Tibial artery (tissue), 4 donors: Measurements from ENCODE around the gene MS4A12.
"Not testable (repeated sequence)": the region's sequence is repeated elsewhere in the genome, so short reads cannot be mapped to it uniquely, and the experiment has no call there.

Experiments used
- DNase-seq, 2 donors: peaks; one replicate each; pipeline ENCODE4 v3.0.0-alpha.2; 2019
- H3K27ac ChIP-seq, 2 donors: fragments of 200-600 bp; sonication (generic) in 1 of 2; 1 replicate in 1 of 2; 2 replicates in 1 of 2; pipeline ENCODE4 v1.5.1; 2018 to 2019; ENCODE audit warnings: mild to moderate bottlenecking in 1 of 2
- H3K27me3 ChIP-seq, 2 donors: fragments of 200-600 bp; sonication (generic) in 1 of 2; one replicate each; pipeline versions ENCODE4 v1.5.1 to v1.6.0; 2016 to 2019
- H3K36me3 ChIP-seq, 3 donors: fragments of 200-600 bp; sonication (generic) in 2 of 3; one replicate each; pipeline ENCODE4 v1.5.1; 2016 to 2019; ENCODE audit warnings: mild to moderate bottlenecking in 2 of 3
- H3K4me1 ChIP-seq, 4 donors: fragments of 200-600 bp; sonication (generic) in 2 of 4; 1 replicate in 3 of 4; 2 replicates in 1 of 4; pipeline ENCODE4 v1.5.1; 2016 to 2019
- H3K4me3 ChIP-seq, 2 donors: fragments of 200-600 bp; sonication (generic) in 1 of 2; 1 replicate in 1 of 2; 2 replicates in 1 of 2; pipeline ENCODE4 v1.5.1; 2018 to 2019; ENCODE audit warnings: mild to moderate bottlenecking in 2 of 2
- H3K9me3 ChIP-seq, 3 donors: fragments of 200-600 bp; sonication (generic) in 1 of 3; one replicate each; pipeline ENCODE4 v1.5.1; 2016 to 2019
- intact Hi-C: fragments of 100-400 bp; cut with DNase I; formaldehyde crosslinking; loops from one replicate; pipeline ENCODE4 v1.15.0; 2023; ENCODE audit warnings: low total_unique reads
- TF ChIP-seq, protein P1 (sequence below), 2 experiments: fragments of 200-600 bp in 1 of 2; fragments of 450-650 bp in 1 of 2; IDR thresholded peaks; one replicate each; pipeline ENCODE4 v1.5.1; 2017 to 2019; ENCODE audit warnings: antibody characterized with exemption in 2 of 2, mild to moderate bottlenecking in 1 of 2, moderate library complexity in 1 of 2

The MS4A12 gene

DNA sequence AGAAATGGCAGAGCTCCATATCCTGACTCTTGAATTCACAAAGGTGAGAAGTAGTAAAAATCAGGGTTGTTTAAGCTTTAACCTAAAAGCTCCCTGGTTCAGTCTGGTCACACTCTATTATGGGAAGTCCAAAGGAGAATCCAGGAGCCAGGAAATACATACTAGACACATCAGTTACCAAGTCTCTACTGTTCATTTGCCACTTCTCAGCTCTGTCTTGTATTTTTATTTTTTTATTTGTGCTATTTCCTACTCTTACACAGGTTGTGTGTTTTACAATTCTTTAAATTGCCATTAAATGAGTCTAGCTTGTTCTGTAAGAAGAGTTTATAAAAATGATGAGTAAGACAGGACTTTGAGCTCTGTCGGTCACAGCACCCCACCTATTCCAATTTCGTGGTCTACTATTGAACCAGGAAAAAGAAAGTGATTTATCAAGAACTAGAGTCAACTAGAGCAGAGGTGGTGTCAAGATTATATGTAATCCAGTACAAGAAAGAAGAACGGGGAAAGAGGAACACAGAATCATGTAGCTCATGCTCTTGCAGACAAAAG is 9.7 kb downstream of the MS4A12 start:
- Histone ChIP-seq H3K27me3 (no peaks in the 10 kb centered on the region), H3K36me3 (no peaks in the 10 kb centered on the region), H3K4me3 (no peak overlapping the region), H3K9me3 (no peaks in the 10 kb centered on the region), H3K4me1 (no peaks in the 10 kb centered on the region), H3K27ac (no peak overlapping the region)
- TF ChIP-seq, protein P1, sequence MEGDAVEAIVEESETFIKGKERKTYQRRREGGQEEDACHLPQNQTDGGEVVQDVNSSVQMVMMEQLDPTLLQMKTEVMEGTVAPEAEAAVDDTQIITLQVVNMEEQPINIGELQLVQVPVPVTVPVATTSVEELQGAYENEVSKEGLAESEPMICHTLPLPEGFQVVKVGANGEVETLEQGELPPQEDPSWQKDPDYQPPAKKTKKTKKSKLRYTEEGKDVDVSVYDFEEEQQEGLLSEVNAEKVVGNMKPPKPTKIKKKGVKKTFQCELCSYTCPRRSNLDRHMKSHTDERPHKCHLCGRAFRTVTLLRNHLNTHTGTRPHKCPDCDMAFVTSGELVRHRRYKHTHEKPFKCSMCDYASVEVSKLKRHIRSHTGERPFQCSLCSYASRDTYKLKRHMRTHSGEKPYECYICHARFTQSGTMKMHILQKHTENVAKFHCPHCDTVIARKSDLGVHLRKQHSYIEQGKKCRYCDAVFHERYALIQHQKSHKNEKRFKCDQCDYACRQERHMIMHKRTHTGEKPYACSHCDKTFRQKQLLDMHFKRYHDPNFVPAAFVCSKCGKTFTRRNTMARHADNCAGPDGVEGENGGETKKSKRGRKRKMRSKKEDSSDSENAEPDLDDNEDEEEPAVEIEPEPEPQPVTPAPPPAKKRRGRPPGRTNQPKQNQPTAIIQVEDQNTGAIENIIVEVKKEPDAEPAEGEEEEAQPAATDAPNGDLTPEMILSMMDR (IDR thresholded peaks at IDR 0.05), result no peak
- intact Hi-C loops, result no loop called here
- DNase-seq, result no peak

DNA sequence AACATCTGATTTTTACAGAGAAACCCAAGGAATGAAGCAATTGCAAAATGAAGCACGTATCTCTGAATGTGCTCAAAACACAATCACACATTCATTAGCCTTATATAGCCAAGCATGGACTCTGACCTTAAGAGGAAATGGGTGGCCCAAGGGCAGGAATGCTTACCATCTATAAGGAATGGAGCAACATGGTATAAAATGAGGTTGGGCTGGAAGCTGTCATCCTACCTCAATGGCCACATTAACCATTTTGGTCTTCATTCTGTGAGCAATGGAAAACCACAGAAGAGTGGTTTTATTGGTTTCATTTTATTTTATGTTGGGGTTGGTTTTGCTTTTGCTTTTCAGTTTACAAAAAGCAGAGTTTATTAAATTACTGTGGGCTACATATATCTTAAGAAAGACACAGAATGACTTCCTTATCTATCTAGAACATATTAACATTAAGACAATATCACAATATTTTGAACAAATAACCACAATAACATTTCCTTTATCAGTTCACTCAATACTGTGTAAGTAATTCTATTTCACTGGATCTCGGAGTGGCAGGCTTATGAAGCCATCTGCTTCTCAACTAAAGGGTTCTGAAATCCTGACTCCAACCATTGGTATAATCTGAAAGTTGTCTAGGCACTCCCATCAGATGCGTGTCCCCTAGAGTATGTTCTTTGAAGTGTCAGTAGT is 11.8 kb downstream of the MS4A12 start:
- TF ChIP-seq, protein P1 (IDR thresholded peaks at IDR 0.05), result no peak
- H3K27ac ChIP-seq, result no peak overlapping the region
- no peak overlapping the region for H3K4me3 ChIP-seq
- H3K36me3 ChIP-seq, result no peaks in the 10 kb centered on the region
- intact Hi-C loops, result no loop called here
- H3K4me1 ChIP-seq, result no peaks in the 10 kb centered on the region
- no peaks in the 10 kb centered on the region for H3K9me3 ChIP-seq
- no peak for DNase-seq
- H3K27me3 ChIP-seq, result no peaks in the 10 kb centered on the region

DNA sequence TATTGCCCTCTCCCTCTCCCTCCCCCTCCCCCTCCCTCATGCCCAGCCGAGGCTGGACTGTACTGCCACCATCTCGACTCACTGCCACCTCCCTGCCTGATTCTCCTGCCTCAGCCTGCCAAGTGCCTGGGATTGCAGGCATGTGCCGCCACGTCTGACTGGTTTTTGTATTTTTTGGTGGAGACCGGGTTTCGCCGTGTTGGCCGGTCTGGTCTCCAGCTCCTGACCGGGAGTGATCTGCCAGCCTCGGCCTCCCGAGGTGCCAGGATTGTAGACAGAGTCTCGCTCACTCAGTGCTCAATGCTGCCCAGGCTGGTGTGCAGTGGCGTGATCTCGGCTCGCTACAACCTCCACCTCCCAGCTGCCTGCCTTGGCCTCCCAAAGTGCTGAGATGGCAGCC is 17.0 kb downstream of the MS4A12 start:
- intact Hi-C loops, H3K27ac ChIP-seq, H3K27me3 ChIP-seq, DNase-seq, H3K36me3 ChIP-seq, H3K4me1 ChIP-seq, H3K4me3 ChIP-seq, H3K9me3 ChIP-seq: not testable (repeated sequence)

DNA sequence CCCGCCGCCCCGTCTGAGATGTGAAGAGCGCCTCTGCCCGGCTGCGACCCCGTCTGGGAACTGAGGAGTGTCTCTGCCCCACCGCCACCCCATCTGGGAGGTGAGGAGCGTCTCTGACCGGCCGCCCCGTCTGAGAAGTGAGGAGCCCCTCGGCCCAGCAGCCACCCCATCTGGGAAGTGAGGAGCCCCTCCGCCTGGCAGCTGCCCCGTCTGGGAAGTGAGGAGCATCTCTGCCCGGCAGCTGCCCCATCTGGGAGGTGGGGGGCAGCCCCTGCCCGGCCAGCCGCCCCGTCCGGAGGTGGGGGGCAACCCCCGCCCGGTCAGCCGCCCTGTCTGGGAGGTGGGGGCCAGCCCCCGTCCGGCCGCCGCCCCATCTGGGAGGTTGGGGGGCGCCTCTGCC is 17.6 kb downstream of the MS4A12 start:
- H3K4me1 ChIP-seq, H3K9me3 ChIP-seq, DNase-seq, H3K27me3 ChIP-seq, intact Hi-C loops, H3K4me3 ChIP-seq, H3K36me3 ChIP-seq, H3K27ac ChIP-seq: not testable (repeated sequence)

DNA sequence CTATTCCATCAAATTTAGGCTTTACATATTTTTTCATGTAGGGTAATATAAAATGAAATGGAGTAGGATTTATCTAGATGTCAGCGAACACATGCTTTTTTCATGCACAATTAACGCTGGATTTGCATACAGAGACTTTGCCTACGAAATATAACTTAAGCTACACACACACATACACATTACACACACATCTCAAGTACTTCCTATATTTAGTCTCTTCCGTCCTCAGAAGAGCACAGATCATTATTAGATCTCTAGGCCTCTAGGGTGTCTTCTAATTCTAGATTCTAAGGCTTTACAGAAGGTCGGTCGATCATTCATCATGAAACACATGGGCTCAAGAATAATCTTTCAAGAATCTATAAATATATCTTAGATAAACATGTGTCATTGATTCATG is 18.8 kb downstream of the MS4A12 start:
- no peaks in the 10 kb centered on the region for H3K4me1 ChIP-seq
- TF ChIP-seq, protein P1 (IDR thresholded peaks at IDR 0.05), result no peak
- H3K36me3 ChIP-seq, result no peaks in the 10 kb centered on the region
- no peaks in the 10 kb centered on the region for H3K9me3 ChIP-seq
- no peak overlapping the region for H3K4me3 ChIP-seq
- DNase-seq, result no peak
- intact Hi-C loops, result no loop called here
- no peak overlapping the region for H3K27ac ChIP-seq
- no peaks in the 10 kb centered on the region for H3K27me3 ChIP-seq

DNA sequence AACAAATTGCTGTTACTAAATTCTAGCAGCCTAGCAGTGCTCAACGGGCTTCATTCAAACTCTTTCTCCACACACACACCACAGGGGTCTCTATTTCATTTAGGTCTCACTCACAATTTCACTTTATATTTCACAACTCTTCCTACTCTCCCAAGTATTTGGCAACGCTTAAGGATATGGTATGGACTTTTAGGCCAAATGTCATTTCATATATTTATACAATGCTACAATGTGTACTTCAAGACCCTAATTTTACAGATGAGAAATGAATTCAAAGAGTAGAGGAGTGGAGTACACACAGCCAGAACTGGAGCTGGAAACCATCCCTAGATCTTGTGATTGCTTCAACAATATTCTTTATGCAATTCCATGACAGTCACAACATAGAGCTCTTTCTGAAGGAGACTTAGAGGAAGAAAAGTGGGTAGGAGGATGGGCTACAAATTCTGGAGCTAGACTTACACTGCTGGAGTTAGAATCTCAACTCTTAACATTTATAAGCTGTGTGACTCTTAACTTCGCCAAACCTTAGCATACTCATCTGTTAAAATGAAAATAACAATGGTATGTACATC is 20.2 kb downstream of the MS4A12 start:
- intact Hi-C loops, result no loop called here
- TF ChIP-seq, protein P1 (IDR thresholded peaks at IDR 0.05), result no peak
- Histone ChIP-seq H3K36me3 (no peaks in the 10 kb centered on the region), H3K4me3 (no peak overlapping the region), H3K27me3 (no peaks in the 10 kb centered on the region), H3K27ac (no peak overlapping the region), H3K4me1 (no peaks in the 10 kb centered on the region), H3K9me3 (no peaks in the 10 kb centered on the region)
- DNase-seq, result no peak
